ENCODE results near the gene RASSF9. TPM values are rescaled to one million over a fixed set of nuclear protein-coding genes. Genes with fewer than 3 reads are reported as not detected.

Gene RASSF9
- total and polyA plus RNA-seq, 2 experiments from 2014 or later: 0.31 to 0.35 TPM

- Histone ChIP-seq H3K9me2 (ENCODE audit: insufficient read depth) (no peaks in the 10 kb centered on the region), H3K4me1 (ENCODE audit: insufficient read depth) (no peaks in the 10 kb centered on the region), H3K79me2 (replicated peaks; ENCODE audit: insufficient read depth) (no peaks in the 10 kb centered on the region), H3K36me3 (ENCODE audit: insufficient read depth) (no peaks in the 10 kb centered on the region), H2AFZ (no peak overlapping the region), H3F3A (replicated peaks; ENCODE audit: low read depth) (no peaks in the 10 kb centered on the region), H4K20me1 (replicated peaks; ENCODE audit: insufficient read depth) (no peaks in the 10 kb centered on the region), H3K27me3 (ENCODE audit: insufficient read depth) (no peaks in the 10 kb centered on the region), H3K27ac (ENCODE audit: low read depth) (no peak overlapping the region), H3K4me2 (no peak overlapping the region), H3K4me3 (no peak overlapping the region)
- Mint-ChIP-seq H3K4me3 (no peak overlapping the region), H3K36me3 (ENCODE audit: low read depth) (no peaks in the 10 kb centered on the region), H3K27me3 (ENCODE audit: insufficient read depth, low read depth, poor library complexity) (no peaks in the 10 kb centered on the region), H3K9me3 (no peaks in the 10 kb centered on the region), H3K27ac (peak overlapping the region; percentile 32; the same call in 1 of the 2 replicates), H3K4me1 (no peaks in the 10 kb centered on the region)
- no peak for DNase-seq (ENCODE audit: low spot score)
- ATAC-seq: no peak
- no peak for TF ChIP-seq REST (IDR thresholded peaks at IDR 0.05; ENCODE audit: unreplicated experiment)
- TF ChIP-seq STAT1 (IDR thresholded peaks at IDR 0.05; ENCODE audit: unreplicated experiment): no peak
- no peak for TF ChIP-seq JUNB (IDR thresholded peaks at IDR 0.05; ENCODE audit: unreplicated experiment)
- TF ChIP-seq POLR2AphosphoS5 (IDR thresholded peaks at IDR 0.05; ENCODE audit: low read depth): no peak
- no peak for TF ChIP-seq NANOG (IDR thresholded peaks at IDR 0.05; ENCODE audit: borderline replicate concordance)
- TF ChIP-seq EZH2 (IDR thresholded peaks at IDR 0.05; ENCODE audit: low read depth, unreplicated experiment): no peak
- no peak for TF ChIP-seq ZNF114 (CRISPR knock-in tag; IDR thresholded peaks at IDR 0.05)
- TF ChIP-seq ETS1 (IDR thresholded peaks at IDR 0.05): no peak
- TF ChIP-seq ZNF462 (CRISPR knock-in tag; IDR thresholded peaks at IDR 0.05): no peak
- no peak for TF ChIP-seq EZH2phosphoT487 (IDR thresholded peaks at IDR 0.05; ENCODE audit: unreplicated experiment)
- TF ChIP-seq CTCF (conservative IDR thresholded peaks at IDR 0.05; ENCODE audit: low read depth in 2 of 2): no peak
- TF ChIP-seq ZNF331 (CRISPR knock-in tag; IDR thresholded peaks at IDR 0.05; ENCODE audit: low read depth): no peak
- no peak for TF ChIP-seq CREB1 (CRISPR knock-in tag; IDR thresholded peaks at IDR 0.05; ENCODE audit: low read depth)
Observed at GRCh38 chr12:85814741-85815140, 21.5 kb downstream of the RASSF9 start.

All from GM23338 (cell line).